Loucy (cell line): ENCODE measurements around the gene TPST2.

Experiments used
- H2AFZ ChIP-seq: fragments of 200-600 bp; sonication (generic); 2 replicates; pipeline ENCODE4 v1.6.0; 2016; ENCODE audit warnings: antibody characterized with exemption, mild to moderate bottlenecking, low read length, moderate library complexity
- H3F3A ChIP-seq: fragments of 200-600 bp; 2 replicates; pipeline ENCODE4 v1.6.0; 2016; ENCODE audit warnings: antibody characterized with exemption, low read depth, mild to moderate bottlenecking
- H3K27me3 ChIP-seq: fragments of 200-600 bp; sonication (generic); 2 replicates; pipeline ENCODE4 v1.6.1; 2014; ENCODE audit warnings: low read length, mild to moderate bottlenecking; ENCODE audit not compliant: insufficient read depth, poor library complexity, severe bottlenecking
- H3K36me3 ChIP-seq: fragments of 200-600 bp; sonication (generic); 2 replicates; pipeline ENCODE4 v1.6.1; 2016; ENCODE audit warnings: low read length; ENCODE audit not compliant: insufficient read depth
- H3K4me1 ChIP-seq: fragments of 200-600 bp; sonication (generic); 2 replicates; pipeline ENCODE4 v1.5.1; 2014; ENCODE audit warnings: low read length, mild to moderate bottlenecking; ENCODE audit not compliant: insufficient read depth, poor library complexity, severe bottlenecking
- H3K4me2 ChIP-seq: fragments of 200-600 bp; sonication (generic); 2 replicates; pipeline ENCODE4 v1.6.0; 2014; ENCODE audit warnings: antibody characterized with exemption, low read length, low read depth, mild to moderate bottlenecking; ENCODE audit not compliant: poor library complexity, severe bottlenecking
- H3K4me3 ChIP-seq: fragments of 200-600 bp; sonication (generic); 2 replicates; pipeline ENCODE4 v1.5.1; 2014; ENCODE audit warnings: low read length, mild to moderate bottlenecking, mixed read lengths; ENCODE audit not compliant: poor library complexity, severe bottlenecking
- H3K79me2 ChIP-seq: fragments of 200-600 bp; sonication (generic); 2 replicates; pipeline ENCODE4 v1.6.1; 2014; ENCODE audit warnings: low read length; ENCODE audit not compliant: insufficient read depth
- H3K9ac ChIP-seq: fragments of 200-600 bp; sonication (generic); 2 replicates; pipeline ENCODE4 v1.6.0; 2014; ENCODE audit warnings: mild to moderate bottlenecking, low read depth, low read length, moderate library complexity; ENCODE audit not compliant: poor library complexity, severe bottlenecking
- H3K9me2 ChIP-seq: fragments of 200-600 bp; sonication (generic); replicated peaks from 2 replicates; pipeline ENCODE4 v1.6.1; 2016; ENCODE audit warnings: low read depth, low read length, mixed read lengths
- H3K9me3 ChIP-seq: fragments of 200-600 bp; sonication (generic); 2 replicates; pipeline ENCODE4 v1.6.1; 2014; ENCODE audit warnings: mild to moderate bottlenecking, antibody characterized with exemption, low read length, low read depth; ENCODE audit not compliant: insufficient read depth
- H4K20me1 ChIP-seq: fragments of 200-600 bp; sonication (generic); 2 replicates; pipeline ENCODE4 v1.6.0; 2014; ENCODE audit warnings: antibody characterized with exemption, low read length, mild to moderate bottlenecking; ENCODE audit not compliant: insufficient read depth, poor library complexity, severe bottlenecking
- EZH2phosphoT487 ChIP-seq: fragments of 200-600 bp; IDR thresholded peaks from 2 replicates; pipeline ENCODE4 v1.6.1; 2018; ENCODE audit warnings: antibody characterized with exemption, mild to moderate bottlenecking, moderate library complexity, borderline replicate concordance
- TF ChIP-seq, protein P1 (sequence below): fragments of 200-600 bp; sonication (generic); conservative IDR thresholded peaks from 2 replicates; pipeline ENCODE4 v1.5.1; 2014; ENCODE audit warnings: mild to moderate bottlenecking, antibody characterized with exemption, low read length

The TPST2 gene

DNA sequence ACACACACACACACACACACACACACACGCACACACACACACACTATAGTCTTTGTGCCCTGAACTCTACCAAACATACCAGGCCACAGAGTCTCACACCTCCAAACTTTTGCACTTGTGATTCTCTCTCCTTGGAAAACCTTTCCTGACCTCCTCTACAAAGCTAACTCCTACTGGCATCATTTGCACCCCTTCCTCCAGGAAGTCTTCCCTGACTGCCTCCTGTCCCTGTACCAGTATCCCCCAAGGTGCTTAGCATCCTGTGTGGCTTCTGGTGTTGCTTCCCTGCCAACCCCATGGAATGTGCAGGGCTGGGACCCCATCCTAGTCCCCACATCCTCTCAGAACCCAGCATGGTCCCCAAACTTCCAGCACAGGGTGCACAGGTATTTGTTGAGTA lies 8.9 kb downstream of the TPST2 start:
- Histone ChIP-seq H3K9me2 (no peaks in the 10 kb centered on the region), H3K27me3 (no peaks in the 10 kb centered on the region), H3K4me1 (peaks cover 25% of the 10 kb centered on the region), H3K4me2 (no peak overlapping the region), H4K20me1 (no peaks in the 10 kb centered on the region), H3K36me3 (no peaks in the 10 kb centered on the region), H3K79me2 (peaks cover 38% of the 10 kb centered on the region), H2AFZ (no peak overlapping the region), H3K9me3 (no peaks in the 10 kb centered on the region), H3K9ac (no peak overlapping the region), H3F3A (no peaks in the 10 kb centered on the region), H3K4me3 (no peak overlapping the region)
- TF ChIP-seq EZH2phosphoT487, result no peak
- TF ChIP-seq, protein P1, sequence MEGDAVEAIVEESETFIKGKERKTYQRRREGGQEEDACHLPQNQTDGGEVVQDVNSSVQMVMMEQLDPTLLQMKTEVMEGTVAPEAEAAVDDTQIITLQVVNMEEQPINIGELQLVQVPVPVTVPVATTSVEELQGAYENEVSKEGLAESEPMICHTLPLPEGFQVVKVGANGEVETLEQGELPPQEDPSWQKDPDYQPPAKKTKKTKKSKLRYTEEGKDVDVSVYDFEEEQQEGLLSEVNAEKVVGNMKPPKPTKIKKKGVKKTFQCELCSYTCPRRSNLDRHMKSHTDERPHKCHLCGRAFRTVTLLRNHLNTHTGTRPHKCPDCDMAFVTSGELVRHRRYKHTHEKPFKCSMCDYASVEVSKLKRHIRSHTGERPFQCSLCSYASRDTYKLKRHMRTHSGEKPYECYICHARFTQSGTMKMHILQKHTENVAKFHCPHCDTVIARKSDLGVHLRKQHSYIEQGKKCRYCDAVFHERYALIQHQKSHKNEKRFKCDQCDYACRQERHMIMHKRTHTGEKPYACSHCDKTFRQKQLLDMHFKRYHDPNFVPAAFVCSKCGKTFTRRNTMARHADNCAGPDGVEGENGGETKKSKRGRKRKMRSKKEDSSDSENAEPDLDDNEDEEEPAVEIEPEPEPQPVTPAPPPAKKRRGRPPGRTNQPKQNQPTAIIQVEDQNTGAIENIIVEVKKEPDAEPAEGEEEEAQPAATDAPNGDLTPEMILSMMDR, result no peak

DNA sequence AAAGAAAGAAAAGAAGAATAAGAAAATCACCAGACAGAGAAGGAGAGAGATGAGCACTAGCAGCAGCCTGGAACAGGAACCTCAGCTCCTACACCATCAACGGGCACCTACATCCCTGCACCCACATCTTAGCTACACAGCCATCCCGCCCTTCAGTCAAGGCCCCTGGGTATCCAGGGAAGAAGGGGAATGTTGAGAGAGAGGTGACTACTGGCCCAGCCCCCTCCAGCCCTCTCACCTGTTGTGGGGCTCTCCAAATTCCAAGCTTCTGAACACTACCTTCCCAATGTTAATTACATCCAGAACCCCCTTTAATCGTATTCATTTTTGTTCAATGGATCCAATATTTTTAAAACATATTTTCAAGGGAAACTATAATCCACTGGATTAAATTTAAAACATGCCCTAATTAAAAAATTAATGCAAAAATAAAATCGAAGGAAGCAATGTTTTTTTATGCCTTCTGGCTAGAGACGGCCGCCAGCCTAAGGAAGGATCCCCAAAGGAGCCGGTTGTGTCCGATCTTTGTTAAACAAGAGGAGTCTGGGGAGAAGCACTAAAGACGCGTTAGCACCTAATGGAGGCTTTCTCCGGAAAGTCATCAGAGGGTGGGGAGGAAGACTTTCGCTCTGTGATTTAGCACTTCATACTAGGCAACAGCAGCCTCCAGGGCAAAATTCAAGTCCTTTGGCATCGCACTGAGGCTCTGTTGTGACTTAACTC lies 9.5 kb downstream of the TPST2 start:
- peak overlapping the region; percentile 67 for H3K9ac ChIP-seq
- H3K27me3 ChIP-seq, result no peaks in the 10 kb centered on the region
- no peaks in the 10 kb centered on the region for H3K36me3 ChIP-seq
- peak overlapping the region; percentile 69 for H3K4me3 ChIP-seq
- no peaks in the 10 kb centered on the region for H3K9me2 ChIP-seq
- no peak overlapping the region for H2AFZ ChIP-seq
- H3K79me2 ChIP-seq, result peaks cover 38% of the 10 kb centered on the region
- H4K20me1 ChIP-seq, result no peaks in the 10 kb centered on the region
- H3K9me3 ChIP-seq, result no peaks in the 10 kb centered on the region
- H3F3A ChIP-seq, result no peaks in the 10 kb centered on the region
- H3K4me1 ChIP-seq, result peaks cover 25% of the 10 kb centered on the region
- H3K4me2 ChIP-seq, result peak overlapping the region; percentile 75
- TF ChIP-seq EZH2phosphoT487, result no peak
- TF ChIP-seq, protein P1, result no peak

- H3K27me3 ChIP-seq, result no peaks in the 10 kb centered on the region
- H3K9me2 ChIP-seq, result no peaks in the 10 kb centered on the region
- H3K4me2 ChIP-seq, result peak overlapping the region; percentile 75
- peak overlapping the region; percentile 67 for H3K9ac ChIP-seq
- no peaks in the 10 kb centered on the region for H4K20me1 ChIP-seq
- peak overlapping the region; percentile 79 for H2AFZ ChIP-seq
- no peaks in the 10 kb centered on the region for H3K9me3 ChIP-seq
- no peaks in the 10 kb centered on the region for H3F3A ChIP-seq
- peaks cover 47% of the 10 kb centered on the region for H3K79me2 ChIP-seq
- peaks cover 25% of the 10 kb centered on the region for H3K4me1 ChIP-seq
- peak overlapping the region; percentile 69 for H3K4me3 ChIP-seq
- no peaks in the 10 kb centered on the region for H3K36me3 ChIP-seq
- TF ChIP-seq, protein P1, result no peak
Observed at GRCh38 chr22:26579331-26579886, 10.5 kb downstream of the TPST2 start.
